ENCODE results near the gene KLHDC10.

DNA sequence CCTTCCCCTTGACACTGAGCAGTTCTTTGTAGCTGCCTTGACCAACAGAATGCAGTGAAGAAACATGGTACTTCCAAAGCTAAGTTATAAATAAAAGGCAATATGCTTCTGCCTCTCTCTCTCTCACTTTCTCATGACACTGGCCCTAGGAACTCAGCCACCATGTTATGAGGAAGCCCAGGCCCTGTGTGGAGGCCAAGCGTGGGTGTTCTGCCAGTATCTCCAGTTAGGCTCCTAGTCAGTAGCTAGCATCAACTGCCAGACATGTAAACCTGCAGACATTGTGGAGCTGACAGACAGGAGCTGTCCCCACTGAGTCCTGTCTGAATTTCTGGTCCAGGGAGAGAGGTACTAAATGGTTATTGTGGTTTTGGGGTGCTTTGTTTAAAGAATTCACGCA, 89.7 kb downstream of the KLHDC10 start:
- TF ChIP-seq, protein P1, sequence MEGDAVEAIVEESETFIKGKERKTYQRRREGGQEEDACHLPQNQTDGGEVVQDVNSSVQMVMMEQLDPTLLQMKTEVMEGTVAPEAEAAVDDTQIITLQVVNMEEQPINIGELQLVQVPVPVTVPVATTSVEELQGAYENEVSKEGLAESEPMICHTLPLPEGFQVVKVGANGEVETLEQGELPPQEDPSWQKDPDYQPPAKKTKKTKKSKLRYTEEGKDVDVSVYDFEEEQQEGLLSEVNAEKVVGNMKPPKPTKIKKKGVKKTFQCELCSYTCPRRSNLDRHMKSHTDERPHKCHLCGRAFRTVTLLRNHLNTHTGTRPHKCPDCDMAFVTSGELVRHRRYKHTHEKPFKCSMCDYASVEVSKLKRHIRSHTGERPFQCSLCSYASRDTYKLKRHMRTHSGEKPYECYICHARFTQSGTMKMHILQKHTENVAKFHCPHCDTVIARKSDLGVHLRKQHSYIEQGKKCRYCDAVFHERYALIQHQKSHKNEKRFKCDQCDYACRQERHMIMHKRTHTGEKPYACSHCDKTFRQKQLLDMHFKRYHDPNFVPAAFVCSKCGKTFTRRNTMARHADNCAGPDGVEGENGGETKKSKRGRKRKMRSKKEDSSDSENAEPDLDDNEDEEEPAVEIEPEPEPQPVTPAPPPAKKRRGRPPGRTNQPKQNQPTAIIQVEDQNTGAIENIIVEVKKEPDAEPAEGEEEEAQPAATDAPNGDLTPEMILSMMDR (conservative IDR thresholded peaks at IDR 0.05; ENCODE audit: low read depth, low read length) = no peak
- TF ChIP-seq EZH2 (IDR thresholded peaks at IDR 0.05; ENCODE audit: borderline replicate concordance, low read depth, low read length, poor library complexity, severe bottlenecking) = no peak
